ENCODE results near the gene PIP5K1C.
A peak's percentile ranks its signal among the peaks of the same experiment; 100 is the strongest.

Gene PIP5K1C

GRCh38 chr19:3626473-3627350 lies 73.6 kb downstream of the PIP5K1C start, which contains the start of gene CACTIN:
CACTIN (minus strand) TSS chr19:3626790; CDS start chr19:3626762, 28 bp downstream.
- Histone ChIP-seq H3K36me3 (ENCODE audit: insufficient read depth, low read length) (peaks cover 33% of the 10 kb centered on the region), H3K9me3 (ENCODE audit: insufficient read depth, low read length, severe bottlenecking) (no peaks in the 10 kb centered on the region), H4K20me1 (ENCODE audit: insufficient read depth, low read length) (peaks cover 27% of the 10 kb centered on the region), H3K4me2 (ENCODE audit: insufficient read depth, low read length) (peak within 1 kb of the TSS; percentile 94), H3K27me3 (ENCODE audit: insufficient read depth, low read length, poor library complexity) (no peaks in the 10 kb centered on the region), H3K9ac (ENCODE audit: low read depth, low read length) (peak within 1 kb of the TSS; percentile 77), H3K4me1 (ENCODE audit: insufficient read depth, low read length) (peaks cover 35% of the 10 kb centered on the region), H2AFZ (ENCODE audit: low read depth, low read length) (peak within 1 kb of the TSS; percentile 91), H3K79me2 (ENCODE audit: insufficient read depth, low read length) (peaks cover 31% of the 10 kb centered on the region), H3K4me3 (ENCODE audit: low read depth in 1 of 2, low read length in 2 of 2) (peak within 1 kb of the TSS; percentile 99), H3K27ac (ENCODE audit: low read length) (peak within 1 kb of the TSS; percentile 98)
- ATAC-seq (ENCODE audit: insufficient read depth, low read depth) (peak; percentile 96), DNase-seq (peak; percentile 99)
- TF ChIP-seq CTCF (IDR thresholded peaks at IDR 0.05; ENCODE audit: borderline replicate concordance, extremely low read depth, low read length, poor library complexity, severe bottlenecking) (peak; percentile 17), EZH2 (IDR thresholded peaks at IDR 0.05; ENCODE audit: borderline replicate concordance, low read depth, low read length, severe bottlenecking) (no peak)

GRCh38 chr19:3625996-3626472 lies 74.2 kb downstream of the PIP5K1C start:
- no peaks in the 10 kb centered on the region for H3K9me3 ChIP-seq (ENCODE audit: insufficient read depth, low read length, severe bottlenecking)
- ATAC-seq (ENCODE audit: insufficient read depth, low read depth) (peak; percentile 1; the same call in 1 of the 3 replicates), DNase-seq (no peak)
- H3K27me3 ChIP-seq (ENCODE audit: insufficient read depth, low read length, poor library complexity), result no peaks in the 10 kb centered on the region
- H3K27ac ChIP-seq (ENCODE audit: low read length), result peak overlapping the region; percentile 98
- TF ChIP-seq CTCF (IDR thresholded peaks at IDR 0.05; ENCODE audit: borderline replicate concordance, extremely low read depth, low read length, poor library complexity, severe bottlenecking) (no peak), EZH2 (IDR thresholded peaks at IDR 0.05; ENCODE audit: borderline replicate concordance, low read depth, low read length, severe bottlenecking) (no peak)
- H3K9ac ChIP-seq (ENCODE audit: low read depth, low read length), result peak overlapping the region; percentile 77
- peak overlapping the region; percentile 91 for H2AFZ ChIP-seq (ENCODE audit: low read depth, low read length)
- H3K4me3 ChIP-seq (ENCODE audit: low read depth in 1 of 2, low read length in 2 of 2), result peak overlapping the region; percentile 99
- peak overlapping the region; percentile 94 for H3K4me2 ChIP-seq (ENCODE audit: insufficient read depth, low read length)
- H3K36me3 ChIP-seq (ENCODE audit: insufficient read depth, low read length), result peaks cover 33% of the 10 kb centered on the region
- peaks cover 35% of the 10 kb centered on the region for H3K4me1 ChIP-seq (ENCODE audit: insufficient read depth, low read length)
- H3K79me2 ChIP-seq (ENCODE audit: insufficient read depth, low read length), result peaks cover 32% of the 10 kb centered on the region
- H4K20me1 ChIP-seq (ENCODE audit: insufficient read depth, low read length), result peaks cover 27% of the 10 kb centered on the region

- Histone ChIP-seq H3K9me3 (ENCODE audit: insufficient read depth, low read length, severe bottlenecking) (no peaks in the 10 kb centered on the region), H3K27me3 (ENCODE audit: insufficient read depth, low read length, poor library complexity) (no peaks in the 10 kb centered on the region), H2AFZ (ENCODE audit: low read depth, low read length) (no peak overlapping the region), H3K9ac (ENCODE audit: low read depth, low read length) (no peak overlapping the region; the same call in 1 of the 2 replicates), H3K27ac (ENCODE audit: low read length) (no peak overlapping the region), H3K4me2 (ENCODE audit: insufficient read depth, low read length) (peak overlapping the region; percentile 94; the same call in 1 of the 2 replicates), H3K4me1 (ENCODE audit: insufficient read depth, low read length) (peaks cover 35% of the 10 kb centered on the region), H3K79me2 (ENCODE audit: insufficient read depth, low read length) (peaks cover 32% of the 10 kb centered on the region), H3K4me3 (ENCODE audit: low read depth in 1 of 2, low read length in 2 of 2) (no peak overlapping the region), H4K20me1 (ENCODE audit: insufficient read depth, low read length) (peaks cover 32% of the 10 kb centered on the region), H3K36me3 (ENCODE audit: insufficient read depth, low read length) (peaks cover 55% of the 10 kb centered on the region)
- TF ChIP-seq CTCF (IDR thresholded peaks at IDR 0.05; ENCODE audit: borderline replicate concordance, extremely low read depth, low read length, poor library complexity, severe bottlenecking) (no peak), EZH2 (IDR thresholded peaks at IDR 0.05; ENCODE audit: borderline replicate concordance, low read depth, low read length, severe bottlenecking) (no peak)
- DNase-seq, result no peak
- no peak for ATAC-seq (ENCODE audit: insufficient read depth, low read depth)
These were observed 76.6 kb downstream of the PIP5K1C start for GRCh38 chr19:3623716-3624115.
